GM19025 (cell line): ENCODE measurements around the gene RP9.

Experiments
- ATAC-seq: cut with Tn5 transposase; IDR thresholded peaks from one replicate; pipeline ENCODE4 v1.9.1; 2021; ENCODE audit warnings: mild to moderate bottlenecking, low read depth, moderate library complexity; ENCODE audit not compliant: unreplicated experiment

The RP9 gene

GRCh38 chr7:33067921-33068320 is 41.3 kb downstream of the RP9 start:
- ATAC-seq: no peak

DNA sequence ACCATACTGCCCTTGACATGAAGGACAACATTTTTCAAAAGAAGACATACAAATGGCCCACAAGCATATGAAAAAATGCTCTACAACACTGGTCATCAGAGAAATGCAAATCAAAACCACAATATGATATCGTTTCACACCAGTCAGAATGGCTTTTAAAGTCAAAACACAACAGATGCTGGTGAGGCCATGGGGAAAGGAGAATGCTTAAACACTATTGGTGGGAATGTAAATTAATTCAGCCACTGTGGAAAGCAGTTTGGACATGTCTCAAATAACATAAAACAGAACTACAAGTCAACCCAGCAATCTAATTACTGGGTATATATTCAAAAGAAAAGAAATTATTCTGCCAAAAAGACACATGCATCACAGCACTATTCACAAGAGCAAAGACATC is 42.4 kb downstream of the RP9 start:
- ATAC-seq: no peak

- ATAC-seq: no peak
Observed at GRCh38 chr7:33065981-33066380, 43.2 kb downstream of the RP9 start.

DNA sequence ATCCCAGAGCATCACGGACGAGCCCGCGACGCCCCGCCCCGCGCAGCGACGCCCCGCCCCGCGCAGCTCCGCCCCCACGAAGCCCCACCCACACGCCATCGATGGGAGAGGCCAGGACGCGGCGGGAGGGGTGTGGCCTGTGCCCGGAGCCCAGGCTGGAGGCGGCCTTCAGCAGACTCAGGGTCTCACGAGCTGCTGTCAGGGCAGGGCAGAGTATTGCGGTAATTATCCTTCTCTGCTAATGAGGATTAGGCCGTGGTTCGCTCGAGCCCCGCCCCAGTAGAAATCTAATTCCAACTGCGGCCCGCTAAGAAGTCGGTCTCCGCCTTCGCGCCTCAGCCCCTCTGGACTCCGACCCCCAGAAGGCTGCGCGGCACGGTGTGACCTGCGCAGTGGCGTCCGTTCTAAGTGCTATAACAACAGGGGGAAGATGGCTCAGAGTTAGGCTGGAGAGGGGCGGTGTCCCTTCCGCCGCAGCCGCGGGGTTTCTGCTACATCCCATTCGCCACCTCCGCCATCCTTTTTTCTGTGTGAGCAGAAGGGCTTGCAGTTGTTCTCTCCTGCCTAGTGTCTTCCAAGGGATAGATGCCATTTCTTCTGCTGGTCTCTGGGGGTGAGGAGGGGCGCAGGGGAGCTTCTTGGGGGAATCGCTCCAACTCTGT is 46.3 kb downstream of the RP9 start:
- ATAC-seq: peak; percentile 90

GRCh38 chr7:33062023-33062781 is 47.0 kb downstream of the RP9 start, which contains the start of gene NT5C3A:
Gene NT5C3A, minus strand, starts transcription at chr7:33062776. Its CDS starts 71 bp downstream, at chr7:33062705.
- ATAC-seq: peak; percentile 35

DNA sequence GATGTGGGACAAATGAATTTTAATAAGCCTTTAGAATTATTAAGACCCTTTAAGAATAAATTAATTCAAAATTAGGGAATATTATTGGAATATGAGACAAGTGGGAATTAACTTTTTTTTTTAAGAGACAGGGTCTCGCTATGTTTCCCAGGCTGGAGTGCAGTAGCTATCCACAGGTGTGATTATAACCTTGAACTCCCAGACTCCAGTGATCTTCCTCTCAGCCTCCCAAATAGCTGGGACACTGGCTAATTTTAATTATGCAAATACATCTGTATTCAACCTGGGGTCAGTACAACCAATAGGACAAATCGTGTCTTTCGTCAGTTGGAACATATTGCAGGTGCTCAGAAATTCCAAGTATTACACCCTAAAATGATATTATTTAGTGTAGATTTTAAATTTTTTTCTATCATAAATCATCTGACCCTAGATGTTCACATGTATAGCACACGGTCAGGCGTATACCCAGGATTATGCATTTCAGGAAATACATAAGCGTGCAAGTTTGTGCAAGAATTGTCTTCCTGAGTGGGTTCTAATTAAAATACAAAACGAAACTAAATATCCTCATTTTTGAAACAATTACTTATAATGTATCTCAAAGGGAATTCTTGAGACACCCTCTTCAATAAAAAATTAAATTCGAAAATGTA is 47.8 kb downstream of the RP9 start:
- ATAC-seq: no peak

DNA sequence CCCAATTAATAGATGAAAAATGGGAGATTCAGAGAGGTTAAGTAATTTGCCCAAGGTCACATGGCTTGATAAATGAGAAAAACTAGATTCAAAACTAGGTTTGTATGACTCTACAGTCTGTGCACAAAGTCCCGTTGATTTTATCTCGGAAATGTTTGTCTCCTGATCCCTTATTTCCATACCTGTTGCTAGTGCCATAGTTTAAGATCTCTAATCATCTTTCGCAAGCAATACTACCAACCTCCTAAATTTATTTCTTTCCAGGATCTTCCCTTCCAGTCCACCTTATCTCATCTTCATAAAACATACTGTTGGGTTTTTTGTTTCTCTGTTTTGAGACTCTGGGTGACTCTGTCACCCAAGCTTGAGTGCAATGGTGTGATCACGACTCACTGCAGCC is 49.6 kb downstream of the RP9 start:
- ATAC-seq: no peak

DNA sequence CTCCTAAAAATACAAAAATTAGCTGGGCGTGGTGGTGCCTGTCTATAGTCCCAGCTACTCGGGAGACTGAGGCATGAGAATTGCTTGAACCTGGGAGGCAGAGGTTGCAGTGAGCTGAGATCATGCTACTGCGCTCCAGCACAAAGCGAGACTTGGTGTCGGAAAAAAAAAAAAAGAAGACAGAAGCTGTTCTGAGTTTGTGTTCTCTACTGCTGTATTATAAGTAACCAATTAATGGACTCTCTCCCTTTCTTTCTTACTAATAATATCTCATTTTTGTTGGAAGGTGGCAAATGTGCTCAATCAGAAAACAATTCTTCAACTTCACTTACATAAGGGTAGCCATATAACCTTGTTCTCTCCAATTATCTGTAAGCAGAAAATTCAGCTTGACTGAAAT is 54.0 kb downstream of the RP9 start:
- no peak for ATAC-seq

GRCh38 chr7:33054261-33054964 is 54.8 kb downstream of the RP9 start:
- ATAC-seq: no peak

GRCh38 chr7:33053721-33054120 is 55.5 kb downstream of the RP9 start:
- no peak for ATAC-seq

GRCh38 chr7:33050535-33051318 is 58.5 kb downstream of the RP9 start:
- ATAC-seq: no peak

DNA sequence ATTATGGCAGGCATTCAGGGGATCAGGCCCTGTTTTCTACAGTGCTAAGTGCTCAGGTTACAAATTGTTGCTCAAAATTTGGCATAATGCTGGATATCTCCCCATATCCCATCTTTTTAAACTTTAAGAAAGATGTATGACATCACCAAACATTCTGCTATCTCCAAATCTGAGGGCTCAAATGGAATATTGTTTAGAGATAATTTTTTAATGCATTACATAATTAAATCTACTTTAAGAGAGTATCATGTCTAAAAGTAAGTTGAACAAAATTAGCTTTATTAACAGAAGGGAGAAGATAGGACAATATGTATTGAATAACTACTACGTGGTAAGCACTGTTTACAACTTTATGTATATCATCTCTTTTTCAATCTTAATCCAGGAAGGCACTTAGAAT is 60.5 kb downstream of the RP9 start:
- no peak for ATAC-seq

GRCh38 chr7:33048257-33048656 is 60.9 kb downstream of the RP9 start:
- no peak for ATAC-seq

GRCh38 chr7:33044986-33045385 is 64.2 kb downstream of the RP9 start:
- ATAC-seq: no peak
